ENCODE measurements around the gene ZBTB43. TPM values are rescaled to one million over a fixed set of nuclear protein-coding genes. Genes with fewer than 3 reads are reported as not detected.
A peak's percentile ranks its signal among the peaks of the same experiment; 100 is the strongest.

ZBTB43 gene
- total RNA-seq, 1 donor from 2014 or later, result 30.2 TPM

GRCh38 chr9:126880226-126880946, 75.5 kb downstream of the ZBTB43 start:
- intact Hi-C loops (cut with DNase I), result no loop called here
- no peak overlapping the region for H3K4me3 ChIP-seq
- peaks cover 10% of the 10 kb centered on the region for H3K4me1 ChIP-seq
- DNase-seq (no peak), ATAC-seq (no peak)
- peaks cover 60% of the 10 kb centered on the region for H3K36me3 ChIP-seq
- no peak for TF ChIP-seq CTCF (IDR thresholded peaks at IDR 0.05)
- no peaks in the 10 kb centered on the region for H3K9me3 ChIP-seq
- no peaks in the 10 kb centered on the region for H3K27me3 ChIP-seq (ENCODE audit: low read depth)
- H3K27ac ChIP-seq, result no peak overlapping the region

GRCh38 chr9:126880947-126881332, 76.1 kb downstream of the ZBTB43 start:
- ATAC-seq (no peak), DNase-seq (no peak)
- H3K4me3 ChIP-seq, result no peak overlapping the region
- no peak for TF ChIP-seq CTCF (IDR thresholded peaks at IDR 0.05)
- no peaks in the 10 kb centered on the region for H3K9me3 ChIP-seq
- intact Hi-C loops (cut with DNase I), result no loop called here
- H3K36me3 ChIP-seq, result peaks cover 60% of the 10 kb centered on the region
- H3K4me1 ChIP-seq, result peaks cover 10% of the 10 kb centered on the region
- H3K27me3 ChIP-seq (ENCODE audit: low read depth), result no peaks in the 10 kb centered on the region
- H3K27ac ChIP-seq, result no peak overlapping the region

DNA sequence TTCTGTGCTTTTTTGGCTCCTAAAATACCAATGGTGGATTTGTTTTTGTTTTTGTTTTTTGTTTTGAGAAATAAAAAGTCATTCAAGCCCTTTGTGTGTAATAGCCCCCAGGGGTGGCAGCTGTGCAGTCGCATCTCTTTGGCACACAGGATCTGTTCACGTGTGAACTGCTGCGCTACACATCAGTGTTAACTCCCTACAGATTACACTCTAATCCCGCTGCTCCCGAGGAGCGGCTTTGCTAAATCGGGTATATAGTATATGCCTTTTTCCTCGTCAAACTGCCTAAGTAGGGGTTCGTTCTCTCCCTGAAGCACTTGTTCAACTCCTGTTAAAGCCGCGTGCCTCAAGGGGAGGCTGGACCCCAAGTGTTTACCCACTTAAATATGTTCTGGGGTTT, 77.9 kb downstream of the ZBTB43 start:
- no peaks in the 10 kb centered on the region for H3K9me3 ChIP-seq
- no peak overlapping the region for H3K27ac ChIP-seq
- H3K36me3 ChIP-seq, result peaks cover 58% of the 10 kb centered on the region
- TF ChIP-seq CTCF (IDR thresholded peaks at IDR 0.05), result no peak
- DNase-seq (no peak), ATAC-seq (no peak)
- intact Hi-C loops (cut with DNase I), result no loop called here
- peaks cover 10% of the 10 kb centered on the region for H3K4me1 ChIP-seq
- no peak overlapping the region for H3K4me3 ChIP-seq
- no peaks in the 10 kb centered on the region for H3K27me3 ChIP-seq (ENCODE audit: low read depth)

- ATAC-seq (peak in 1 of 2 donors; percentile 43), DNase-seq (no peak)
- peaks cover 10% of the 10 kb centered on the region for H3K4me1 ChIP-seq
- no peak overlapping the region for H3K4me3 ChIP-seq
- no peaks in the 10 kb centered on the region for H3K27me3 ChIP-seq (ENCODE audit: low read depth)
- intact Hi-C loops (cut with DNase I), result no loop called here
- no peak for TF ChIP-seq CTCF (IDR thresholded peaks at IDR 0.05)
- no peak overlapping the region for H3K27ac ChIP-seq
- peaks cover 51% of the 10 kb centered on the region for H3K36me3 ChIP-seq
- no peaks in the 10 kb centered on the region for H3K9me3 ChIP-seq
Observed at GRCh38 chr9:126883636-126884035, 78.8 kb downstream of the ZBTB43 start.

- H3K4me1 ChIP-seq, result peaks cover 10% of the 10 kb centered on the region
- H3K9me3 ChIP-seq, result no peaks in the 10 kb centered on the region
- H3K27me3 ChIP-seq (ENCODE audit: low read depth), result no peaks in the 10 kb centered on the region
- ATAC-seq (peak in 1 of 2 donors; percentile 27), DNase-seq (no peak)
- no peak overlapping the region for H3K4me3 ChIP-seq
- intact Hi-C loops (cut with DNase I), result no loop called here
- no peak for TF ChIP-seq CTCF (IDR thresholded peaks at IDR 0.05)
- H3K27ac ChIP-seq, result no peak overlapping the region
- peaks cover 42% of the 10 kb centered on the region for H3K36me3 ChIP-seq
Observed at GRCh38 chr9:126885131-126885641, 80.3 kb downstream of the ZBTB43 start.

All from lower lobe of right lung (tissue), 2 donors.